Testis (tissue), 3 donors: ENCODE data around the gene LHX4. TPM values are rescaled to one million over a fixed set of nuclear protein-coding genes. Genes with fewer than 3 reads are reported as not detected.
"Not testable (repeated sequence)": the region's sequence is repeated elsewhere in the genome, so short reads cannot be mapped to it uniquely, and the experiment has no call there.

Experiments used
- DNase-seq: peaks from one replicate; pipeline ENCODE4 v3.0.0-alpha.2; 2019
- H3K27ac ChIP-seq, 2 donors: fragments of 200-600 bp; sonication (generic); one replicate each; pipeline ENCODE4 v1.5.1; 2019
- H3K27me3 ChIP-seq: fragments of 200-600 bp; sonication (generic); one replicate; pipeline ENCODE4 v1.5.1; 2019
- H3K36me3 ChIP-seq: fragments of 200-600 bp; sonication (generic); one replicate; pipeline ENCODE4 v1.5.1; 2017; ENCODE audit warnings: low read depth; ENCODE audit errors: missing control alignments
- H3K4me1 ChIP-seq: fragments of 200-600 bp; sonication (generic); one replicate; pipeline ENCODE4 v1.5.1; 2019
- H3K4me3 ChIP-seq, 2 donors: fragments of 200-600 bp; sonication (generic); one replicate each; pipeline ENCODE4 v1.5.1; 2017 to 2019
- H3K9me3 ChIP-seq: fragments of 200-600 bp; sonication (generic); one replicate; pipeline ENCODE4 v1.5.1; 2017
- CTCF ChIP-seq, 3 experiments: fragments of 450-650 bp in 2 of 3; fragments of 200-600 bp in 1 of 3; sonication (generic) in 1 of 3; IDR thresholded peaks; one replicate each; pipeline ENCODE4 v1.5.1; 2016 to 2019; ENCODE audit warnings: antibody characterized with exemption in 3 of 3, mild to moderate bottlenecking in 2 of 3, moderate library complexity in 1 of 3
- POLR2A ChIP-seq: fragments of 450-650 bp; IDR thresholded peaks from one replicate; pipeline ENCODE4 v1.6.1; 2017; ENCODE audit warnings: antibody characterized with exemption, mild to moderate bottlenecking, moderate library complexity
- WGBS, 2 donors: methylation state at CpG; one replicate each; pipeline ENCODE4 v1.1.5; 2018; 5-methylcytosine and 5-hydroxymethylcytosine counted together
- intact Hi-C: fragments of 100-400 bp; cut with DNase I; formaldehyde crosslinking; loops from one replicate; pipeline ENCODE4 v1.15.1; 2023; ENCODE audit warnings: low total_unique reads
- polyA plus RNA-seq: library from polyadenylated mRNA; stranded (reverse); fragments of 350-450 nt; fragmentation: Illumina TruSeq; extraction: RNeasy Lipid Tissue Mini Kit (QIAGEN cat#74804); gene quantifications from one replicate; pipeline ENCODE4 v1.2.3, GENCODE V29; 2014; ENCODE audit warnings: low read depth, low replicate concordance; ENCODE audit not compliant: insufficient read depth
- total RNA-seq, 2 donors: library from RNA; depleted of rRNA; stranded (reverse); fragments of >200 nt; gene quantifications; one replicate each; pipeline ENCODE4 v1.2.3, GENCODE V29; 2016

Gene LHX4
- total and polyA plus RNA-seq, 3 donors from 2014 or later = 0.63 to 5.2 (median 1.3) TPM

GRCh38 chr1:180199018-180199417 is 31.0 kb upstream of the LHX4 start:
- WGBS, 2 donors = 89 to 94% methylated on average over 5 to 12 of the region's 12 CpGs
- no peak for DNase-seq
- intact Hi-C loops = no loop called here
- H3K4me3 ChIP-seq = no peak overlapping the region
- no peaks in the 10 kb centered on the region for H3K36me3 ChIP-seq
- TF ChIP-seq POLR2A (no peak), CTCF (IDR thresholded peaks at IDR 0.05) (no peak)
- H3K4me1 ChIP-seq = no peaks in the 10 kb centered on the region
- no peaks in the 10 kb centered on the region for H3K27me3 ChIP-seq
- no peak overlapping the region for H3K27ac ChIP-seq
- H3K9me3 ChIP-seq = no peaks in the 10 kb centered on the region

DNA sequence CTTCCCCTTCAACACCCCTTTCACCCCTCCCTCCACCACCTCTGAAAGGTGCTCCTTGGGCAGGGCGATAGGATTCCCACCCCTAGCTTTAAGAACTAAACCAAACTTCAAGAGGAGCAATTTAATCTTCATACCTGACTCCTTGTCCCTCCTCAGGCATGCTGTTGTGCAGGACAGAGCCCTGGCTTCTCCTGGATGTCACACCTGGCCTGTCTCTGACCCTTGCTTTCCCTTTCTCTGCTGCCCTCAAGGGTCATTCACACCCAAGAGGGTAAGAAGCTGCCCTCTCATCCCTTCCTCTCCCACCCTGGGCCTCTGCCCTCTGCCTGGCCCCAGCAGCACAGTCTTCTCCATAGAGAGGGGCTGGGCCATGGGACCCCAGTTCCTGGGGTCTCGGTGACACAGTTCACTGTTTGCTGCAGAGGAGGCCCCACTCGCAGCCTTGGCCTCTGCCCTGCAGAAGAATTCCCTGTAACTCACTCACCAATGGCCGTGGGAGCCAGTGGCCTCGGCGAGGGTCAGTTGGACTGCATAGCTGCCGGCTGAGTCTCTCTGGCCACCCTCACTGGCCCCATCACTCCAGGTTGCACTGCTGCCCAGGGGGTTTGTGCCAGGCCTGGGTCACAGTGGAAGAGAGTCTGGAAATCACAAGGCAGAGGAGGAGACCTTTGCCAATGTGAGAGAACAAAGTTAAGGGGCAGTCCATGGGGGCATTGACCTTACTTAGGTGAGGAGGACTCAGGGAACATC is 28.4 kb upstream of the LHX4 start:
- H3K27ac ChIP-seq = no peak overlapping the region
- WGBS, 2 donors = 80 to 86% methylated on average over 2 to 7 of the region's 7 CpGs
- no peaks in the 10 kb centered on the region for H3K27me3 ChIP-seq
- H3K36me3 ChIP-seq = no peaks in the 10 kb centered on the region
- no peak for TF ChIP-seq CTCF (IDR thresholded peaks at IDR 0.05)
- no peak for TF ChIP-seq POLR2A
- DNase-seq = no peak
- no peak overlapping the region for H3K4me3 ChIP-seq
- H3K4me1 ChIP-seq = no peaks in the 10 kb centered on the region
- no peaks in the 10 kb centered on the region for H3K9me3 ChIP-seq
- intact Hi-C loops = no loop called here

GRCh38 chr1:180202588-180202987 is 27.5 kb upstream of the LHX4 start:
- DNase-seq, H3K36me3 ChIP-seq, H3K9me3 ChIP-seq, H3K27ac ChIP-seq, H3K27me3 ChIP-seq, intact Hi-C loops, H3K4me1 ChIP-seq, H3K4me3 ChIP-seq: not testable (repeated sequence)
- WGBS, 2 donors = 85 to 92% methylated on average over 5 of the region's 5 CpGs

GRCh38 chr1:180204231-180204630 is 25.8 kb upstream of the LHX4 start:
- Histone ChIP-seq H3K9me3 (no peaks in the 10 kb centered on the region), H3K4me3 (no peak overlapping the region), H3K27me3 (no peaks in the 10 kb centered on the region), H3K27ac (no peak overlapping the region), H3K36me3 (no peaks in the 10 kb centered on the region), H3K4me1 (no peaks in the 10 kb centered on the region)
- WGBS, 2 donors = 86 to 92% methylated on average over 5 to 6 of the region's 6 CpGs
- intact Hi-C loops = no loop called here
- DNase-seq = no peak
- no peak for TF ChIP-seq POLR2A
- TF ChIP-seq CTCF (IDR thresholded peaks at IDR 0.05) = no peak

GRCh38 chr1:180206581-180206980 is 23.5 kb upstream of the LHX4 start:
- WGBS, 2 donors = 93 to 100% methylated on average over 3 of the region's 3 CpGs
- TF ChIP-seq CTCF (IDR thresholded peaks at IDR 0.05) = no peak
- no peak for TF ChIP-seq POLR2A
- no peak overlapping the region for H3K27ac ChIP-seq
- no peaks in the 10 kb centered on the region for H3K27me3 ChIP-seq
- no peaks in the 10 kb centered on the region for H3K9me3 ChIP-seq
- H3K4me1 ChIP-seq = no peaks in the 10 kb centered on the region
- H3K4me3 ChIP-seq = no peak overlapping the region
- H3K36me3 ChIP-seq = no peaks in the 10 kb centered on the region
- DNase-seq = no peak
- intact Hi-C loops = no loop called here
